ENCODE measurements around the gene KRT39. TPM values are rescaled to one million over a fixed set of nuclear protein-coding genes. Genes with fewer than 3 reads are reported as not detected.
A peak's percentile ranks its signal among the peaks of the same experiment; 100 is the strongest.

The KRT39 gene
- total RNA-seq, 1 donor from 2014 or later, result not detected

DNA sequence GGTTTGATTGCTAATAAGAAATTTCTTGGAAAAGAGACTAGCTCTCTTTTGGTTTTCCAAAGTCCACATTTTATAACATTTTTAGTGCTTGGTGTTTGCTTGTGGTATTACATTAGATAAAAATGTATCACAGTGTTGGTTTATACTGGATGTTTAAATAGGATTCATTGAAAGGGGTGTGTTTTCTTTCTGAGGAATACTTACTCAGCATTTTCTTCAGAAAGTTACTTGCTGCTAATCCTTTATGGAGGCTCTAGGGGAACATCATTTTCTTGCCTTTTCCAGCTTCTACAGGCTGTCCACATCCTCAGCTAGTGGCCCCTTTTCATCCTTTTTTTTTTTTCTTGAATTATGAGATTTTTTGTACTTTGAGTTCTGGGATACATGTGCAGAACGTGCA, 834 bp upstream of the KRT39 start:
- DNase-seq (ENCODE audit: low read depth), result no peak
- TF ChIP-seq CTCF (conservative IDR thresholded peaks at IDR 0.05; ENCODE audit: low read depth, low read length), result no peak
- H3K4me3 ChIP-seq (ENCODE audit: low read depth, low read length), result no peak overlapping the region

DNA sequence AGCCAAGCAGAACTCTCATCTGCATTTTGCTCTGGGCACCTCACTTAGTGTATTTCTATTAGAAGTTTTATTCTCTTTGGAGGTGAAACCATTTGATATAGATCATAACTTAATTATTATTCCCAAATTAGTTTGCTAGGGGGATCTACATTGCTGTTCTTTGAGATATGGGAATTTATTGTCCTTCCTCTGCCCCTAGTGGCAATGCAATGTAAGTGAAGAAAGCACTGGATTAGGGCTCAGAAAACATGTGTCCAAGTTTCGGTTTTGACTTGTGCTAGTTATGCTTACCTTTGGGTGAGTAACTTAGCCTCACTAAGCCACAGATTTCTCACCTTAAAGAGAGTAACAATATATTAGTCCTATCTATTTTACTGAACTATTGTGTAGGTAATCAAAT, 2.9 kb downstream of the KRT39 start:
- DNase-seq (ENCODE audit: low read depth), result no peak
- no peak overlapping the region for H3K4me3 ChIP-seq (ENCODE audit: low read depth, low read length)
- TF ChIP-seq CTCF (conservative IDR thresholded peaks at IDR 0.05; ENCODE audit: low read depth, low read length), result peak; percentile 79

- DNase-seq (ENCODE audit: low read depth), result no peak
- TF ChIP-seq CTCF (conservative IDR thresholded peaks at IDR 0.05; ENCODE audit: low read depth, low read length), result no peak
- H3K4me3 ChIP-seq (ENCODE audit: low read depth, low read length), result no peak overlapping the region
Observed at GRCh38 chr17:40962059-40962561, 4.6 kb downstream of the KRT39 start.

GRCh38 chr17:40961591-40961990, 5.2 kb downstream of the KRT39 start:
- TF ChIP-seq CTCF (conservative IDR thresholded peaks at IDR 0.05; ENCODE audit: low read depth, low read length), result no peak
- H3K4me3 ChIP-seq (ENCODE audit: low read depth, low read length), result no peak overlapping the region
- DNase-seq (ENCODE audit: low read depth), result no peak

DNA sequence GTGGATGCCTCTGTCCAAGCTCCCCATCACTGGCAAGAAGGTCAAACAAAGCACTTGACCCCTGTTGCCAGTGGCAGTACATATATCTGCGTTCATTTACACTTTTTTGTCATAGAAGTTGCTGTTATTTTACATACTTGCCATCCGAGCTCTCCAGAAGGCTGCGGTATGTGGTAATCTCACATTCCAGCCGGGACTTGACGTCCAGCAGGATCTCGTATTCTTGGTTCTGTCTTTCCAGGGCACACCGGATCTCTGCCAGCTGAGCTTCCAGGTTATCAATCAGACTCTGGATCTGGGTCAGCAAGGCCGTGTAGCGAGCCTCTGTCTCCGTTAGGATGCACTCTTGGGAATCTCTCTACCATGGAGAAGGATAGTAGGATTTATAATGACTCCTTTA, 6.6 kb downstream of the KRT39 start:
- no peak overlapping the region for H3K4me3 ChIP-seq (ENCODE audit: low read depth, low read length)
- TF ChIP-seq CTCF (conservative IDR thresholded peaks at IDR 0.05; ENCODE audit: low read depth, low read length), result no peak
- no peak for DNase-seq (ENCODE audit: low read depth)

GRCh38 chr17:40958086-40958953, 8.4 kb downstream of the KRT39 start:
- no peak for DNase-seq (ENCODE audit: low read depth)
- no peak overlapping the region for H3K4me3 ChIP-seq (ENCODE audit: low read depth, low read length)
- no peak for TF ChIP-seq CTCF (conservative IDR thresholded peaks at IDR 0.05; ENCODE audit: low read depth, low read length)

Data from epithelial cell of proximal tubule (primary cell).